ENCODE measurements around the gene AMBP.

The AMBP gene

DNA sequence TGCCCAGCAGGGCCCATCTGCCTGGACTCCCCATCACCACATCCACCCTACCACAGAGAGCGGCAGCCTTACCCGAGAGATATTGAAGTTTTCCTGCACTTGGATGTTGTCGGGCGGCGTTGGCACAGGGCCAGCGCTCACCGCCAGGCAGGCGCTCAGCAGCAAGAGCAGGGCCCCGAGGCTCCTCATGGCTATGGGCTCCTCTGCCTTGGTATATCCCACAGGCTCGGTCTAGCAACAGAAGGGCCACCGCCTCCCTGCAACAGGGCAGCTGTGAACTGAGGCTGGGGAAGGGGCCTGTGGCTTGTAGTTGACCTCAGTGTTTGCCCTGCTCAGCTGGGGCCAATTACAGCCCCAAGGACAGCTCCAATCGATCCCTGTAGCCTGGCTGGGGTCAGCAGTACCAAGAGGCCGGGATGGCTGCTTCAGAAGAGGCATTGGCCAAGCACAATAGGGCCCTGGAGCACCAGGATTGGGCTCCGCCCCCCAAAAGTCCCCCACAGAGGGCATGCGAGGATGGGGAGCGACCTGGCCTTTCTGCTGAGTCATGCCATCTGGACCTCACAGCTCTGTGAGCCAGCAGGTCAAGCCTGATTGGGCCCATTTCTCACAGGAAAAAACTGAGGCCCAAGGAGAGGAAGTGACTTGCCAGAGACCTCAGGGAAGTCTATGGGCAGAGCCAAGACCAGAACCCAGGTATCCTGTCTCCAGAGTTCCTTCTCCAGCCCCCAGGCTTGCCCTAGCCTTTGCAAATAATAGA lies at the start of gene AMBP:
Gene AMBP, minus strand, starts transcription at position 280 of the 760 bp plus-strand sequence. Its CDS starts 91 bp downstream, at position 189.
- no peak for DNase-seq

DNA sequence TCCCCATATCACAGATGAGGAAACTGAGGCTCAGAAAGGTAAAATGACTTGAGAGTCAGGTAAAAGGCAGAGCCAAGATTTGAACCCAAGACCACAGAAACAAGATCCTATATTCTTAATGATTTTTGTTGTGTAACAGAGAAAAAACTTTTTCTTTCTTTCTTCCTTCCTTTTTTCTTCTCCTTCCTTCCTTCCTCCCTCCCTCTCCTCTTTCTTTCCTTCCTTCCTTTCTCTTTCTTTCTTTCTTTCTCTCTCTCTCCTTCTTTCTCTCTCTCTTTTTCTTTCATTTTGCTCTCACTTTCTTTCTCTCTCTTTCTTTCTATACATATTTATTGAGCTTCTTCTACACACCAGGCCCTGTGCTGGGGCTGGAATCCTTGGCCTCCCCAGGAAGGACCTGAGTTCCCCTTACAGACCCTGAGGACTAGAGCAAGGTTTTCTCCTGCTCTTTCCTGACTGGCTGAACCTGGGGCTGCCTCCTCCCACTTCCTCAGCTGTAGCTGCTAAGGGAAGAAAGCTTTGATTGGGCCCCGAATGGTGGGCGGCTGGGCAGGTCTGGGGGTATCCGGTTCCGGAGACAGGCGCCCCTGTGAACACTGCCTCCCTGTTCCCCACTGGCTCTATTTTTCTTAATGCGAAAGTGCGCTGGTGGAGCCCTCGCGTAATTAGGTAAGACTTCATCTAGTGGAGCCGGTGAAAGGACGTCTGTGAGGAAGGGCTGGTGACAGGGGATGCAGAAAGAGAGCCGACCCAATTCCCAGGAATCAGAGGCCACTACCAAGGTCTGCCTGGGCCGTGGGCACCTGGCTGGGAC lies 48.4 kb upstream of the AMBP start:
- DNase-seq: no peak

DNA sequence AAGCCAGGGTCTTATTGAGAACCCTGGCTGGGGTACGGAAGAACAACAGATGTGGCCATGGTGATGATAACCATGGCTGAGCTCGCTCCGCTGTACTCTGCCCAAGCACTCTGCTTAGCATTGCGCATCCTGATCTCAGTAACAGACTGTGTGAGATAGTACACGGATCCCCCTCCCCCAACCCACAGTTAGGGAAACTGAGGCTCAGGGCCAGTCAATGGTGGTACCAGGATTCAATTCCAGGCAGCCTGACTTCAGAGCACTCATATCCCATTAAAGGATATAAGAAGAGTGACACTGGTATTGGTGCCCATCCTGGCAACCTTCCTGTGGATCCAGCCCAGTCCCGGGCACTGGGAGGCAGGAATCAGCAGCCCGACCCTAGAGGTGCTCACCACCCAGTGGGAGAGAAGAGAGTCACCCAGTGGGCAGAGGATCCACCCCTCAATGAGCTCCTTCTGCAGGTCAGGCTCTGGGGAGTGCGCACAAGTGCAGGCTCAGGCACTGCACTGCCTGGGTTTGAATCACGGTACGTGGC lies 47.4 kb upstream of the AMBP start:
- DNase-seq: no peak

DNA sequence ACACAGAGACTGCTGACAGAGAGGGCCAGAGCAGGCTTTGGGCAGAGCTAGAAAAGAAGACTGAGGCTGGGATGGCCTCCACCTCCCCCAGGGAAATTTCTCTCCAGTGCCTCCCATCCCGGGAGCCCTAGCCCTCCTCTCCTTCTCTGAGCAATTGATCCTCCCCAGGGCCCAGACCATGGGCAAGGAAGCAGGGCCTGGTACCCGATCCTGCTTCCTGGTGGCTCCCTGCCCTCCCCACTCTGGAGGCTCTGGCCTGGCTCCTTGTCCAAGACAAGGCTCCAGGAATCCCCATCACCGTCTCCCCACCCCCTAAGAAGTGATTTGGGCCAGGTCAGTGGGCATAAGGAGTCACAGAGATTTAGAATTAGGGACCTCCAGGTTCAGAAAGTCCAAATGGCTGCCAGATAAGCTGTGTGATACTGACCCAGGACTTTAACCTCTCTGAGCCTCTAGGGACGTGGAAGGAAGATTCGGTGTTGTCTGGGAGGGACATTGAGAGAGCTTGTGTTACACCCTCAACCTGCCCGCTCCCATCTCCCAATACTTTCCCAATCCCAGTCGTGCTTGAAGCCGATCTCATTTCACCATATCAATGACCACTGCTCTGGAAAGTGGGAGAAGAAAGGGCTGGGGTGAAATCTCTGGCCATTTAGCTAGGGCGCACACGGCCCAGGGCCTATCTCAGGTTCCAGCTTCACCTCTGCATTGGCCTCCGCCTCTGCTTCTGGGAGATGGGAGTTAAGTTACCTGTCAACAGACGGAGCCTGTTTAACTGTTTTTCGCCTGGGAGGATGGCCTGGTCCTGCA lies 46.8 kb upstream of the AMBP start:
- no peak for DNase-seq

DNA sequence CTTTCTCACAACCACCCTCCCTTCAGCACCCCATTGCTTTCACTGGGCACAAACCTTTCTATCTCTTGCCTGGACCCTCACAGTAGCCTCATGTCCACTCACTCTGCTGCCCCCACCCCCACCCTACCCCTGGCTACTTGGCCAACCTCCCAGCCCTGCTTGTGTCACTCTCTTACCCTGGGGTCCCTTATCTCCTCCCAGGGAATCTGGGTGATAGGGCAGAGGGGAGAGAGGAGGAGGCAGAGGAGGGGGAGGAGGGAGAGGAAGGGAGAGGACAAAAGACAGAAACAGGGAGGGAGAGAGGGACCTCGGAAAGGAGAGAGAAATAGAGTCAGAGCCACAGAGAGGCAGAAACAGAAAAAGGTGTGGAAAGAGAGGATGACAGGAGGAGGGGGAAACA lies 46.0 kb upstream of the AMBP start:
- no peak for DNase-seq

DNA sequence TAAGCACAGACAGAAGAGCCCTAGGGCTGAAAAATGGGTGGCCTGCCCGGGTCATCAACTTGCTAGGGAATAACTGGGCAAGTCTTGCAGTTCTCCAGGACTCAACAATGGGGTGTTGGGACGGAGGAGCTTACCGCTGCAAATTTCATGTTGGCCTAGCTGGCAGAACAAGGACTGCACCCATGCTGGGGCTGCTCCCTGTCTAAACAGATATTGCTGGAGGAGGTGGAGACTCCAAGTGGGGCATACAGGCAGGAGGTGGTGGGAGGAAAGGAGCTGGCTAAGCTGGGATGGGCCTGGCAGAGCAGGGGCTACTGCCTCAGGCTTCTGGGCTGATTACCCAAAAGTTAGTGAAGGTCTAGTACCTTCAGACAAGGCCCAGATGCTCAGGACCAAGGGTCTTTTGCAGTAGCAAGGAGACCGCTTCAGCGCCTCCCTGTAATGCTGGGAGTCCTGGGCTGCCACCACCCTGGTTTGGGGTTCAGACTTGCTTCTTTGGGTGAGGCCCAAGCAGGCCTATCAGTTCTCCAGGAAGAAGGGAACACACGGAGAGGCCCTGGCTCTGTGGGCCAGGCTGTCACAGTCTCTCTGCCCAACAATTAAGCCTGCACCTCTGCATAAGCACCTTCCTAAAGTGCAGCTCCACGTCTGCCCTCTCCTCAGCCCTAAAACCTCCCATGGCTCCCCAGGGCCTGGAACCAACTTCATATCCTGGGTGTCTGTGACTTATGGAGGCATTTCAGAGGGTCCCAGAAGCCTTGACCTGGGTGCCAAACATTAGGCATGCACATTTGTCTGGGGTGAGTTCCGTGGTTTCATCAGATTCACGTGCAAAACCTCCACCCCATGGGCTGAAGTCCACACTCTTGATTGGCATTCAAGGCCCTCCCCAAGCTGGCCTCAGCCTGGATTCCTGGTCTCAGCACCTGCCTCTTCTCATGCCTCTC lies 45.2 kb upstream of the AMBP start:
- no peak for DNase-seq

DNA sequence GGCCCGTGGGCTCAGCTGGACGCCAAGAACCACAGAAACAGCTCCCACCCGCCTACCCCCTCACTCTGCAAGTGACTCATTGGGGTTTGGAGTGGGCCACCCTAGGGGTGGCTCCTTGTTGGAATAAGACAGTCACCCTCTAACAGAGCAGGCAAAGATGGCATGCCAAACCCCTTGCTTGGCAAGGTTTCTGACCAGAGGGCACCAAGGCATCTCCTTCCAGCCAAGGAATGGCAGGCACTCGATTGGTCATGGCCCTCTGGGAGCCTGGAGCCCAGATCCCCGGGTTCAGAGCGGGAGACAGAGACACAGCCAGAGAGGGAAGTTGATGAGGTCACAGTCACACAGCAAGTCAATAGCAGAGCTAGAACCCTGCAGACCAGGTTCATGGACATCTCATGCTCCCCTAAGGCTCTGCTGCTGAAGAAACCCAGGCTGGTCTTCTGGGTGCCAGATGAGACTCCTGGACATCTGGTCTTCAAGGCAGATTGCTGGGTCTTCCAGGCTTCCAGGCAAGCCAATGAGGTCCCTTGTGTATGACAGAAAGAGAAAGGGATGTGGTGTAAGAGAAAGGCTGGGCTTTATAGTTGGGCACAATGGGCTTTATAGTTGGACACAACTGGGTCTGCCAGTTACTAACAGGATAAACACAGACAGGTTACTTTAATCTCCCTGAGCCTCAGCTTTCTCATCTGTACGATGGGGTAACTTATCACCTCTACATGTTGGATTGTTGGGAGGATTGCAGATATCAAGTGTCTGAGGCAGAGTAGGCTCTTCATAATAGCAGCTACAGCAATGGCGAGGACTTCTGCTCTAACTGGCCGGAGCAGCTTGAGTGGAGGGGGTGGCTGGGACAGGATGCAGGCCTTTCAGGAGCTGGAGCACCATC lies 44.3 kb upstream of the AMBP start:
- no peak for DNase-seq

DNA sequence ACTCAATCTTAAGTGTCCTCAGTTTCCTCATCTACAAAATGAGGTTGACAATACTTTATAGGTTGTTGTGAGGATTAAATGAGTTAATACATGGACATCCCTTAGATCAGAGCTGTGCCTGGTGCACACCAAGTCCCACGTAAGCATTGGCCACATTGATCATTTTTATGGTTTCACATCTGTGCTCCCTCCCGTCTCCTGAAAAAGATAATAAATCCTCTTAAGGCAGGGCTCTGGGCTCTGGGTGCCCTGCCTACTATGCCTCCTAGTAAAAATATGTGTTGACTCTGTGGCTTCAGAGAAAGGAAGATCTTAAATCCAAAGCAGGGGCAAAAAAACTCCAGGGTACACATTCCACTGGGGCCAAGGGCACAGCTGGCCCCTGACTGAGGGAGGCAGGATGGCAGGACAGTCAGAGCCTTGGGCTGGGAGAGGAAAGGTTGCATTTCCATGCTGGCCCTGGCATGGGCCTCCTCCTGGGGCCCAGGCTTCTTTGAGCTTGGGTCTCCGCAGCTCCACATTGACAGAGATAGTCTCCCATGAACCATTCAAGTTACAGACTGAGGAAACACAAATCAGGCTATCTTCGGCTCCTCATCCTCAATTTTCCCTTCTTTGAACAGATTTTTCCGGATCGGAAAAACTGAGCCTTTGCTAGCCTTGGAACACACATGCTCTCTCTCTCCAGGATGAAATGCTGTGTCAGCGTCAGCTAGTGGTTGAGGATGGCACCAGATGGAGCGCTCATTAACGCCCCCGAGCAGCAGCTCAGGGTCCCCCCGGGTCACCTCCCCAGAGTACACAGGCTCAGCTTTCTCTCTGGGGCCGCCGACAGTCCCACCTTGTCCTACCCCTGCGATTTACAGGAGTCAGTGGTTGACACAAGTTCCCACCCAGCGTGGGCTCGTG lies 43.4 kb upstream of the AMBP start:
- DNase-seq: no peak

DNA sequence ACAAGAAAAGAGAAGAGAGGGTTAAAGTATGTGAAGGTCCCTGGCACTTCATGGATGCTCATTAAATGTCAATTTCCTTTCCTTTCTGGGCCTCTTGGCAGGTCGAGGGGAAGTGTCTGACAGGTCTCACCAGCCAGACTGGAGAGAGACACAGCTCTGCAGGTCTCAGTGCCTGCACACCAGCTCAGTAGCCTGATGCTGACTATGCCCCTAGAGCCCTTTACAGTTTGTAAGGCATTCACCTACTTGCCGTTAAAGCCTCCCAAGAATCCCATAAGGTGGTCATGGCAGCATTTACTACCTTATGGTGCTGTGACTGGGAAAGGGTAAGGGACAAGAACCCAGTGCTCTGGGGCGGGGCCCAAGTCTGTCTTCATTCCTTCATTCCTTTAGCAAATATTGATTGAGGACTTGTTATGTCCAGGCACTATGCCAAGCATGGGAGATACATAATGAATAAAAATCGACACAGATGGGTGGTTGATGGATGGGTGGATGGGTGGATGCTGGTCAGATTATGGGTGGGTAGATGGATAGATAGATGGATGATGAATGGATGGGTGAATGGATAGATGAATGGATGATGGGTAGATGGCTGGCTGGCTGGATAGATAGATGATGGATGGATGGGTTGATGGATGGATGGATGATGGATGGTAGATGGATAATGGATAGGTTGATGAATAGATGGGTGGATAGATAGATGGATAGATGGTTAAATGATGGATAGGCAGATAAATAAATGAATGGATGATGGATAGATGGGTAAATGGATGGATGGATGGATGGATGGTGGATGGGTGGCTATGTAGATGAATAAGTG lies 42.3 kb upstream of the AMBP start:
- DNase-seq: no peak

DNA sequence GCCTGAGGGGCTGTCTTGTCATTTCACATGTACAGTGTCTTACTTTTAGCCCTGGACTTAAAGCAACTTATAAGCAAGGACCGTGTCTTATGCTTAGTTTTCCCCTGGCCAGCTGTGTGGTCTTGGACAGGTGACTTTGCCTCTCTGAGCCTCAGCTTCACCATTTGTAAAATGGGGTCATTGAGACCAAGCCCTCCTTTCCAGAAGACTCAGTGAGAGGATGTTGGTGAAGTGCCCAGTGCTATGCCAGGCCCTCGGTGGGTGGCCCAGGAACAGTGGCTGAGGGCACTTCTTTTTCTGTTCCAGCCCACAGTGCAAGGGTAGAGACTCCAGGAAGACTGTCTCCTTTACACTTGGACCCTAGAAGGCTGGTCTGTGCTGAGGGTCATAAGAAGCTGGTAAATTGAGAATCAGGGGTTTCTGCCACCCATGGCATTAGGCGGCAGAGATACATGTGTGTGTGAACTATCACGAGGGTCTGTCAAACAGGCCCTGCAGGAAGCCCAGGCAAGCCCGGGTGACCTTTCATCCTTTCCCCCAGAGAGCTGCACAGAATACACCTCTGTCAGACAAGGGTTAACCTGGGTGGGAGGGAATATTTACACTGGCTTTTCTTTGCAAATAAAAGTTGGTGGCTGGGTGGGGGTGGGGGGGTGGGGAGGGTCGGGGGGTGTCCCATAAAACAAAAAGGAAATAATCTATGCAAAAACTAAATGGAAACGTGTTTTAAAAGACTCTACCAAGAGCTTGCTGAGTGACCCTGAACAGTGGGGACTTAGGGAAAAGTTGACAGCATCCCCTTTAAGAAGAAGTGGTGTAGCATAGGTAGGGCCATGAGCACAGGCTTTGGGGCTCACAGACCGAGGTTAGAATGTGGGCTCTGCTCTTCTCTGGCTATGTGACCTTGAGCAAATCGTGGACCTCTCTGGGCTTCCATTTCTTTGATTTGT lies 41.4 kb upstream of the AMBP start:
- DNase-seq: no peak

DNA sequence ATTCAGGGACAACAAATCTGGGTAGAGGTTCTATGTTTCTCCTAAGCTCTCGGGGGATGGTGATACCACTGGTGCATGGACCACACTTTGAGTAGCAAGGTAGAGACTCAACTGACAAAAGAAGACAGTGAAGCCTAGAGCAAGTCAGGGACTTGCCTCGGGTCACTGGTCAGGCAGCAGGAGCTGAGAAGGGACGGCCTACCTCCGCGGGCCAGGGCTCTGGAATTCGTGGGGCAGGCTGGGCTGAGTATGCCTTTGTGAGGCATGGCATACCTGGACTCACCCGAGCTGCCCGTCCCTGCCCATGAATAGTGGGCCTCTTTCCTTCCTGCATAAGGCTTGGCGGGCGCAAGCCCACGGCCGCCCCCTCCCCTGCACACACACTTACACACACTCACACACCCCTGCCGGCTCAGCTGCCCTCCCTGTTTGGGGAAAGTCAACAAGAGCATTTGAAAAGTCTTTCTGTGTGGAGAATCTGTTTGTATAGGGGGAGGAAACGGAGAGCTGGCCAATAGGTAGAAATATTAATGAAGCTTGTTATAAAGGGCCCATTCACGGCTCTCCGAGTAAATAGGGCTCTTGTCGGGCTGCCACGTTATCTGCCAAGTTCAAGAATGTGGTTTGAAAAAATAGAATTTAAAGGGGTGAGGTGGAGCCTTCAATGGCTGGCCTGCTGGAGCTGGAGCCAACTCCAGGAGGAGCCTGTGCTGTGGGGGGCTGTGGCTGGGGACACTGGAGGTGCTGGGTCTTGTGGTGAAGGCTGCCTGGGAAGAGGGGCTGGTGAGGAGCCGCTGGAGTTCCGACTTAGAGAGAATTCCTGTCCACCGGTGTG lies 40.1 kb upstream of the AMBP start:
- DNase-seq: no peak

DNA sequence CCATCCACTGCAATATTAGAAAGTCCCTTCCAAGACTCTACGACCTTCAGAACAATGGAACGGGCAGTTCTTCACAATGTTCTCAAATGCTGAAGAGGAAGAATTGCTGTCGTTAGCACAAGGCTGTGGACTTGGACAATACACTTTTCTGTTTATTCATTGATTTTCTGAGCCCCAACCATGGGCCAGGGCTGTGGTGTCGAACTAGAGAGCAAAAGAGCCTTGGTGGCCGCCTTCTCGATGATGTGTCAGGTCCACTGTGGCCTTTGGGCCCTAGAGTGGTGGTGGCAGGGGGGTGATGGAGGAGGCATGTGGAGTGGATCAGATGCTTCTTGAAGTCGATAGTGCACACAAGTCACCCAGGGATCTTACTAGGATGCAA lies 39.5 kb upstream of the AMBP start:
- DNase-seq: no peak

DNA sequence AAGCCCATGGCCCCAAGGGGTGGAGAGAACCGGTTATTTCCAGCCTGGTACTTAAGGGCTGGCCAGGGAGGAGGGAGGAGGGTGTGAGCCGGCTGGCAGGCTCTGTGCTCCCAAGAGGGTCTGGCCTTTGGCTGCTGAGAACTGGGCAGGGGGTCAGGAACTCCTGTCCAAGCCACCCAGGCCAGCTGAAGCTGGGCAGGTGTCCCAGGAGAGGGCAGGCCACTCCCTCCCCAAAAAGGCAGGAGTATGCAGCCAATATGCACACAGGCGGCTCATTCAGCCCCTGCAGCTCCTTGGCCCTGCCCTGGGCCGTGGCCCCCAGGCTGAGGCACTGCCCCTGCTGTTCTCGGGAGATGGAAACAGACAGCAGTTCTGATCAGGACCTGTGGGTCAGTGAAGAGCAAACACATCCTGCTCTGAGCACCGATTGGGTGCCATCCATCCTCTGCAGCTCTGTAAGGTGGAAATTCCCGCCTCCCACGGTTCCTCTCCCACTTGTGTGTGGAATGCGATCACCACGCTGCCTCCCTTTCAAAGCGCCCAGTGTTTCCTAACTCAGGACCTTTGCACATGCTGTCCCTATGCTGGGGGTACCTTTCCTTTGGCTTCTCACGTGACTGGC lies 38.1 kb upstream of the AMBP start:
- DNase-seq: no peak

DNA sequence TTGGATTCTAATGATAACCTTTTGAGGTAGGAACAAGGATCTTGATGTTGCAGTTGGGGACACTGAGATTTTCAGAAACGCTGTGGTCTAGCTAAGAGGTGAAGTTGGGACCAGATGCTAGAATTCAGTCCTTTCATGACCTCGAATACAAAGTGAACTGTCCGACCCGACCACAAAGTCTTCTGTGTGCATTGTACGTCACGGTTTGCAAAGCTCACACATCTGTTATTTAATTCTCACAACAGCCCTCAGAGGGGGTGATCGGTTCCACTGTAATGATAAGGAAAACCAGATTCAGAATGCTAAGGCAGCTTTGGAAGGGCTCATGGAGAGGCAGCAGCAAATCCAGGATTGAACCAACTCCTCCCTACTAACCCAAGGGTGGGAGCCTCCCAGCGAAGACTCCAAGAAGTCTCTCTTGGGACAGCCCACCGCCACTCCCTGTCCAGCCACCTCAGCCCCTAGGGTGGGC lies 37.6 kb upstream of the AMBP start:
- DNase-seq: no peak

DNA sequence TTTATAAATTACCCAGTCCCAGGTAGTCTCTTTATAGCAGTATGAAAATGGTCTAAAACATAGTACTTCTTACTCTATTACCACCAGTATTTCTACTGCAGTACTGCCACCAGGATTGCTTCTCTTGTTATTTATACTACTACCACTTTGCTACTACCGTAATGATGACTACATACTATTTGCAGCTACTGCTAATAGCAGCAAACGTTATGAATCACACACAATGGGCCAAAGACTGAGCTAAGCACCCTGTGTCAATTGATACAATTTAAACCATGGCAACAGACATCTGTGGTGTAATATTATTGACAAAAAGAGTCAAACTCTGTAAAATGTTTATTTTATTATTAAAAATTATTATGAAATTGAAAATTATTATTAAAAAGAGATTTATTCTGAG lies 36.3 kb upstream of the AMBP start:
- no peak for DNase-seq
